Subcutaneous adipose tissue (tissue), 4 donors: ENCODE results near the gene CAMKMT. TPM values are rescaled to one million over a fixed set of nuclear protein-coding genes. Genes with fewer than 3 reads are reported as not detected.

Source experiments
- CTCF ChIP-seq: fragments of 450-650 bp; IDR thresholded peaks from one replicate; pipeline ENCODE4 v1.5.1; 2016; ENCODE audit warnings: low read depth, mild to moderate bottlenecking, control low read depth, antibody characterized with exemption, moderate library complexity
- total RNA-seq, 4 donors: library from RNA; depleted of rRNA; stranded (reverse); fragments of >200 nt; gene quantifications; one replicate each; pipeline ENCODE4 v1.1.0, GENCODE V29; 2016

Gene CAMKMT
- total RNA-seq, 4 donors from 2014 or later: 7.7 to 14.0 (median 10.3) TPM

DNA sequence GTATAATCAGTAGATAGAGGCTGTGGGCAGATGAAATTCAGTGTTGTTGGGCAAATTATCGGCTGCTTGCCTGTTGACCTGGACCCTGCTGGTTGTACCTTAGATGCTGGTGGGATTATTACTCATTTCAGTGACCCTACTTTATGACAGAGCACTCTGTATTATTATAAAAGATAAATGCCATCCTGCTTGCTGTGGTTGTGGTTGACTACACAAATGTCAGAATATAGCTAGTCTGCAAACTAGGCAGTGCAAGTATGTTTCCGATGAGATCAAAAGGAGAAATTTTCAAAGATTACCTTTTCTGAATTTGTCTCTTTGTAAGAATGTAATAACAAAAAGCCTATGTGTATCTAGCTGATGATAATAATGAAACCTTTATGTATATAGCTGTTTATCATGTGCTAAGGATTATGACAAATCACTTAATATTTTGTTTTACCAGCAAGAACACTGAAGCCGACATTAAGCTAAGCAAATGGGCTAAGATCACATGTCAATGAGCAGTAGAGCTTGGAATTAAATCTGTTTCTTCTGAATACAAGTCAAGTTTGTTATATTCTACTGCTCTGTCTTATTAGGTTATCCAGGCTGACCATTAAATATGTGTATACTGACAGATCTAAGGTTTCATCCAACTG lies 219.2 kb downstream of the CAMKMT start:
- TF ChIP-seq CTCF: no peak

DNA sequence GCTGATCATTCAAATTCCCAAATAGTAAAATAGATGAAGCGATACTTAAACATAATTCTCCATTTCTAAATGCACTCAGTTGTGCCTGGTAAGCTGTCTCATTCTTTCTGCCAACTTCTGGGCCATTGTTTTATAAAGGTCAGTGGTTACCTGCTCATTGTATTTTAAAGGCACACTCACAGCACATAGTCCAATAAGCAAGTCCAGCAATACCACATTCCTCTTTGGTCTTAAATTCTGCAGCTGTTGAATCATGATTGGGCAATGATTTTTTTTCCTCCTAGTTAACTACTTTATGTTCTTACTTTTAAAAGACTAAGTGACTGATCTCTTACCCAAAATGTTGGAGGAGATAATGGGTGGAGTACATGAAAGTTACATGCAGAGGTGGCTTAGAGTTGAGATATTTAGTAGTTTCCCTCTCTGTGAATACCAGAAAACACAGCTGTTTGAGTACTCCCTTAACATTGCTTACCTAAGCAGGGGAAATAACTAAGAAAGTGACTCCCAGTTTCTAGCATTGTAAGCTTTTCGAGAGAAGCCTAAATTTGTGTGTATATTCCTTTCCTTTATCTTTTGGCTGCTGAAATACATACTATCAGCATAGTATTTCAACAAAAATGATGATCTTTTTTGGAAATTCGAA lies 220.7 kb downstream of the CAMKMT start:
- no peak for TF ChIP-seq CTCF

DNA sequence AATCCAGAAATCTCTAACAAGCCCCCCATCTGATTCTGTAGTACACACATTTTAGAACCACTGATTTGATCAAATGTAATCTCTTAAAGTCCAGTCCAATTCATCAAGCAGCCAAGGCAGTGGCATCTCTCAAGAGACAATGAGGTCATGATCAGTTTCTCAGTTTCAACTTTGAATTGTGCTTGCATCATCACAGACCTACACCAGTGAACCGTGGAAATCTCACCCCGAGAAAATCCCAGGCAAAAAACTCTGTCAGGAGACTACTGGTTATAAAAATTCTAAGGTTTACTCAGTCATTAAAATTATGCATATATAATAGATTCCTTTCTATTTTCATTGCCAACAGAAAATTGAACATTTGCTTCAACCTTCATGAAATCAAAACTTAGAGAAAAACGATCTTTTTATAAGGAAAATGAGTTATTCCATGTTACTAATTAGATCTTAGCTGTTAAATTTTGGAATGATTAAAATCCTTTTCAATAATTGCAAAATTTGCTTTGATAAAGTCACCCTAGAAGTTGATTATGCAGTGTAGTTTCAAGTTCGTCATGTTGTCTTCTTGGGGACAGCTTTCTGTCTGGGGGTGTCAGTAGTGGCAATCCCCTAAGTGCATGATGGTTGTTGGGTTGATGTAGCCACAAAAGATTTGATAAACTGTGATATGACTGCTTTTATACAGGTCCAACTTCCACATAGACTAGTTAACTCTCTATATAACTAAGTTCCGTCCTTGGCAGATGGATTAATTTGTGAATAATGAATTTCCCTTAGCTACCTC lies 235.0 kb downstream of the CAMKMT start:
- no peak for TF ChIP-seq CTCF

DNA sequence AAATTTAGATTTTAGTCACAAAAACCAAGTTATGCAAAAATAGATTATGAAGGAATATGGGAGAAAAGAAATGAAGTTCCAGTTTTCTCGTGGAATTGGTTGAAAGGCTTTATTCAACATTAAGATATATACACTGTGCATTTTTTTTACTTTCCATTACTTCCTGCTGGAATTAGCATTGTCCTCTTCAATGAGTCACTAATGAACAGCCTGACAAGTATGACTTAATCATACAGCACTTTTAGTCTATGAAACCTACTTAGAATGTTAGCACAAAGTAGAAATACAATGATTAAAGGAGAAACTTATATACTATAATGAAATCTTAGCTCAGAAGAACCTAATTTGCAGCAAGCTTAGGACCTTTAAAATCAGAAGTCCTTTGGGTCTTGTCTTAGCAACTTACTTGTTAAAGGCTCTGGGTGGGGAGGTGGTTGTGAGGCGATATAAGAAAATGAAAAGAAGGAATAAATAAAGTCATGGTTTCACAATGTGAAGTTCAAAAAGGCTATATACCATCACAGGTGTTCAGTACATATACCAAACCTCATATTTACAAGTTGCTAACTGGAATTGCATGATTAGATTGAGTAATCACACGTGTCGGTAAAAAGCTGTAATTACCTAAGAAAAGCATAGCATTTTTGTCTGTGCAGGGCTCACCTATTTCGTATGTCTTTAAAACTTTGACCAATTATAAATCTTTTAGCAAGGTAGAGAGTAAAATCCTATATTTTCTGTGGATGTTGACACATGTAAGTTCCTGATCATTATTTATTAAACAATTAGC lies 236.8 kb downstream of the CAMKMT start:
- no peak for TF ChIP-seq CTCF

- no peak for TF ChIP-seq CTCF
Observed at GRCh38 chr2:44599130-44599529, 237.4 kb downstream of the CAMKMT start.

DNA sequence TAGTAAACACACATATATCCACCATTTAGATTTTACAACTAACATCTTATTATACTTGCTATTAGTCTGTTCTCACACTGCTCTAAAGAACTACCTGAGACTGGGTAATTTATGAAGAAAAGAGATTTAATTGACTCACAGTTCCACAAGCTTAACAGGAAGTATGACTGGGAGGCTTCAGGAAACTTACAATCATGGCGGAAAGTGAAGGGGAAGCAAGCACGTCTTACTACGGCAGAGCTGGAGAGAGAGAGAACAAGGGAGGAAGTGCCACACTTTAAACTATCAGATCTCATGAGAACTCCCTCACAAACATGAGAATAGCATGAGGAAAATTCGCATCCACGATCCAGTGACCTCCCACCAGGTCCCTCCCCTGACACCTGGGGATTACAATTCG lies 240.7 kb downstream of the CAMKMT start:
- no peak for TF ChIP-seq CTCF
